Fibroblast of skin of scalp (primary cell): ENCODE data around the gene TNFRSF18.

Experiments
- DNase-seq: peaks from one replicate; pipeline ENCODE4 v3.0.0-alpha.2; 2013

The TNFRSF18 gene

GRCh38 chr1:1162597-1163537, 43.5 kb downstream of the TNFRSF18 start:
- no peak for DNase-seq

DNA sequence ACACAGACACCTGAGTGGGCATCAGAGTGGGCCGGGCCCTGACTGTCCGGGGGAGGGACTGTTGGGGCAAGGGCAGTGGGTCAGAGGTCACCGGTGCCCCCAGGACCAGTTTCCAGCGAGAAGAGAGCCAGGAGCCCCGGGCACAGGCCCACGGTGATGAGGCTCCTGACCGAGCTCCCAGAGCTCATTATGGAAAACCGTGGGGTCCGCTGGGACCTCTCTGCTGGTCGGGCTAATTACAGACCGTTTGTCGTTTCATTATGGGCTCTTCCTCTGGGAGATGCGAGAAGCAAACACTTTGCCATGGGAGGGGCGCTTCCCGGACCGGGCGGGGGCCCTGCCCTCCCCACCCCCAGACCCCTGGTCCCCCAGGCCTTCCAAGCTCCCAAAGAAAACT, 44.7 kb downstream of the TNFRSF18 start:
- DNase-seq = no peak

GRCh38 chr1:1161078-1161682, 45.2 kb downstream of the TNFRSF18 start:
- DNase-seq = no peak

DNA sequence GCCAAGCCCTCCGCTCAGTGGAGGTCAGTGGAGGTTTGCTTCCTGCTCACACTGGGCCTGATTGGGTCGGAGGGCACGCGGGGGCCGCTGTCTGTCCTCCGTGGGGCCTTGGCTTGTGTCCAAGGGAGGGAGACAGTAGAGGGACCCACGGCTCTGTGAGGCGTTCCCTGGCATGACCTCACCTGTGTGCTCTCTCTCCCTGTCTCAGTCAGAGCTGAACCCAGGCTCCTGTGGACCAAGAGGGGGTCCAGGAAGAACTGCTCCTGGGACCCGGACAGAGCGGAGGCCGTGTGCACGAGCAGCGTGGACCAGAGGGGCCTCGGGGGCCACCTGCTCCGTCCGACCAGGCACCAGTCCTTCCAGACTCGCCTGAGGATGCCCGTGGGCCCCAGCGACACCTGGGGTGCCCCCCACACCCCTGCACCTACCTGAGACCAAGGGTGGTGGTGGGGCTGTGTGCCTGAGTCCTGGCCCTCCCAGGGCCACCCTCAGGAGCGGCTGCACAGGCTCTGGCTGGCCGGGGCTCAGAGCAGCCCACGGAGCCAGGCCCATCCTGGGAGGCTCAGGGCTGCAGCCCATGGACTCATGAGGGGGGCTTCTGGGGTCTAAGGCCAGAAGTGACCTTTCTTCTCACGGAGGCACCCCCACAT, 46.0 kb downstream of the TNFRSF18 start:
- DNase-seq = no peak

DNA sequence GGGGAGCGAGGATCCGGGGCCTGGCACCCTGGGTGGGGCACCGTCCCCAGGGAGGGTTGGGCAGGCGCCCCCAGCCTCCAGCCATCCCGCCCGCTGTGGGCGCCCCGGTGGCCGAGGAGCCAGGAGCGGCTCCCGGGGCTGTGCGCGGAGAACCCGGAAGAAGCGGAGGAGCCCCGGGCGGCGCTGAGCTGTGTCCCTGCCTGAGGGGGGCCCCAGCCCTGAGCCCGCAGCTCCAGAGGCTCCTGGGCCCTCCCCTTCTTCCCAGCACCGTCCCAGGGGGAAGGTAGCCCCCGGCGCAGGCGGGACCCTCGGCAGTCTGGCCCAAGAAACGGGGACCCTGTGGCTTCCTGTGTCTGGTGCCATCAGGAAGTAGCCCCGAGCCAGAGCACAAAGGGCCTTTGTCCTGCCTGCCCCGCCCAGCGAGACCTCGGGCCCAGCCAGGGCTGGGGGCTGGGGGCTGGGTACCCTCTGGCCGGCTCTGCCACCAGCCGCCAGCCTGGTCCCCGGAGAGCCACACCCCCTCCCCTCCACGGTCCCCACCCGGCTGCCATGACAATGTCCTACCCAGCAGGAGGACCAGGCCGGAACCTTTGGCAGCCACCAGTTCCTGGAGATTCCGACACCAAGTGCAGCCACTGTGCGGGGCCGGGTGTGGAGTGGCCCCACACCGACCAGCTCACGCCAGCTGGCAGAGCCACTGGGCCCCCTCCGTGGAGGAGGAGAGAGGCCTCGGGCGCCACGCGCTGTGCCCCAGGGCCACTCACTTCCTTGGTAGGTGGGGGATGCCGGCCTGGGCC, 48.3 kb downstream of the TNFRSF18 start:
- DNase-seq = peak; percentile 27

- DNase-seq = peak; percentile 90
Measured at GRCh38 chr1:1157426-1157913, 48.9 kb downstream of the TNFRSF18 start.

GRCh38 chr1:1157033-1157365, 49.4 kb downstream of the TNFRSF18 start:
- DNase-seq = no peak

DNA sequence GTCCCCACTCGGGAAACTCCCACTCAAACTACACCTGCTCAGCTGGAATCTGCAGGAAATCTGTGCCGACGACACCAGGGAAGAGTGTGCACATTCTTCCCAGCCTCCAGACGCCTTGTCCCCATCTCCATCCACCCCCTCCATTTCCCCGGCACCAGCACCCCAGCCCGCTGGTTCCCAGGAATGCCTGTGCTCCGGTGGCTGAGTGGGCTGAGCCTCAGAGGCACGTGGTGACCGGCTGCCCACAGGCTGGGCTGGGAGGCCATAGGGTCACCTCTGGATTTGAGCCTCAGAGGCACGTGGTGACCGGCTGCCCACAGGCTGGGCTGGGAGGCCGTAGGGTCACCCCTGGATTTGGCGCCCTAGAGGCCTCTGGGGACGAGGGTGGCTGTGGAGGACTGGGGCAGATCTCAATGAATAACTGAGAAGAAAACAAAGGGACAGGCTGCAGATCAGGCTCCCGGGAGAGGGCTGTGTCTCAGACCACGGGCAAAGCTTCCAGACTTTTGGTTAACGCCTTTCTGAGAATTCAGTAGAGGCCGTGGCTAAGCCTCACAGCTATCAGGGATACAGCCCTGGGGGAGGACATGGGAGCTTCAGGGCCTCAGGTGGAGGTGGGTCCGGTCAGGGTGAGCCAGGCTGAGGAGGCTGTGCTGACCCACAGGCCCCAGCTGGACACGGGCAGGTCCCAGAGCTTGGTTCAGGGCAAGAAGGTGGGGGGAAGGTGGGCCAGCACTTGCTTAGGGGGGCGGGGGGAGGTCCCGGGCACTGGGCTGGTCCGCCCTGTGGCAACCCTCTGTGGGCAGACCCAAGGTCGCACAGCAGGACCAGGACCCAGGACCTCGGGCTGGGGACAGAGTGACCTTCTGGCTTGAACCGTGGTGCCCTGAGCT, 50.0 kb downstream of the TNFRSF18 start:
- no peak for DNase-seq

GRCh38 chr1:1155258-1155657, 51.1 kb downstream of the TNFRSF18 start:
- DNase-seq = no peak

- no peak for DNase-seq
Measured at GRCh38 chr1:1153874-1154273, 52.5 kb downstream of the TNFRSF18 start.
